Neuron (in vitro differentiated cells): ENCODE measurements around the gene METTL25.

ENCODE experiments used
- H2AFZ ChIP-seq: one replicate; pipeline ENCODE4 v1.6.1; 2013; ENCODE audit warnings: low read depth, mild to moderate bottlenecking, inconsistent platforms, low read length, moderate library complexity
- H3K27me3 ChIP-seq: one replicate; pipeline ENCODE4 v1.6.1; 2013; ENCODE audit warnings: low read length; ENCODE audit not compliant: insufficient read depth
- H3K36me3 ChIP-seq: one replicate; pipeline ENCODE4 v1.6.1; 2013; ENCODE audit warnings: low read length; ENCODE audit not compliant: insufficient read depth
- H3K4me1 ChIP-seq: one replicate; pipeline ENCODE4 v1.6.1; 2013; ENCODE audit warnings: low read length; ENCODE audit not compliant: insufficient read depth
- H3K4me3 ChIP-seq: 2 replicates; pipeline ENCODE4 v1.5.1; 2013; ENCODE audit warnings: mild to moderate bottlenecking, low read length, moderate library complexity
- H3K9me3 ChIP-seq: one replicate; pipeline ENCODE4 v1.6.1; 2013; ENCODE audit warnings: low read length

METTL25 gene

DNA sequence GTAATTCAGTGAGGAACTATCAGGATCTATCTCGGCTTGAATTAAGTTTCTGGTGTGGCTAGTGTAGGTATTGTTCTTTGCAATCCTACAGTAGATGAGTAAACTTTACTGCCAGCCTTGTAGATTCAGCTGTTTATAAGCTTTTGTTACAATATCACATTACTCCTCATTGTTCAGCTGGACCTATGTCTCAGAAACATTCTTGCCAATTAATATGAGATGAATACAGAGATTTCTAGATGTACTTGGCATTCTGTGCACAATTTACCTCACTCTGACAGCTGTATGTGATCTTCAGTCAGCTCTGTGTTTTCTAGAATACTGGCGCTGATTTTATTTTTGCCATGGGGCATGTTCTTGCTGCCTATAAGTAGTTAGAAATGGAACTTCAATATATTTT is 55.7 kb downstream of the METTL25 start:
- H3K36me3 ChIP-seq, result no peaks in the 10 kb centered on the region

DNA sequence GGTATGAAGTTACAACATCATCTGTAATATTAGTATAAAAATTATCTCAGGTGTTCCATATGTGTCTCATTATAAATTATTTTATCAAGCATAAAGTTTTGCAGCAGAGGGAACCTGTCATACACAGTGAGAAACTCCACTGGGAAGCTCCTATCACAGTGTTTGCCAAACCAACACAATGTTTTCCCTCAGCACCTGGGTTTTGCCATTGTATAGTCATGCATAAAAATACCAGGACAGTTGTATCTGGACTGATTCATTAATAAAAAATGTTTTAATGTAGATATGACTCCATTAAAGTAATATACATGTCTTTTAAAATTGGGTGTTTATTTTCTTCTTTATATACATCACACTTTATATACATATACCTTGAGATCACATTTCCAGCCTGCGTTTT is 56.6 kb downstream of the METTL25 start:
- Histone ChIP-seq H3K4me1 (no peaks in the 10 kb centered on the region), H3K36me3 (no peaks in the 10 kb centered on the region), H3K4me3 (no peak overlapping the region), H2AFZ (no peak overlapping the region), H3K9me3 (no peaks in the 10 kb centered on the region), H3K27me3 (no peaks in the 10 kb centered on the region)

More for the DNA sequence above, 55.7 kb downstream of the METTL25 start:
- Histone ChIP-seq H3K4me3 (no peak overlapping the region), H3K27me3 (no peaks in the 10 kb centered on the region), H2AFZ (no peak overlapping the region), H3K9me3 (no peaks in the 10 kb centered on the region), H3K4me1 (no peaks in the 10 kb centered on the region)

DNA sequence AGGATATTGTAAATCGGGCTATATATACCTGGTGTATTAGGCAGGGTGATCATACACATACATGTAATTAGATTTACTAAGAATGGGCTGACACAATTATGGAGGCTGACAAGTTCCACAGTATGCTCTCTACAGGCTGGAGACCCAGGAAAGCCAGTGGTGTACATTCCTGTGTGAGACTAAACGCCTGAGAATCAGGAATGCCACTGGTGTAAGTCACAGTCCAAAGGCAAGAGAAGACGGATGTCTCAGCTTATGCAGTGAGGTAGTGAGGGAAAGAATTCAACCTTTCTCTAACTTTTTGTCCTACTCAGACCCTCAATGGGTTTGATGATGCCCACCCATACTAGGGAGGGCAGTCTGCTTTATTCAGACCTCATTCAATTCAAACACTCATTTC is 57.1 kb downstream of the METTL25 start:
- H3K9me3 ChIP-seq, result no peaks in the 10 kb centered on the region
- no peak overlapping the region for H2AFZ ChIP-seq
- no peaks in the 10 kb centered on the region for H3K4me1 ChIP-seq
- H3K27me3 ChIP-seq, result no peaks in the 10 kb centered on the region
- no peak overlapping the region for H3K4me3 ChIP-seq
- H3K36me3 ChIP-seq, result no peaks in the 10 kb centered on the region

- no peaks in the 10 kb centered on the region for H3K4me1 ChIP-seq
- no peaks in the 10 kb centered on the region for H3K36me3 ChIP-seq
- H3K27me3 ChIP-seq, result no peaks in the 10 kb centered on the region
- no peaks in the 10 kb centered on the region for H3K9me3 ChIP-seq
- H2AFZ ChIP-seq, result no peak overlapping the region
- no peak overlapping the region for H3K4me3 ChIP-seq
Measured at GRCh38 chr12:82425241-82425640, 66.9 kb downstream of the METTL25 start.

DNA sequence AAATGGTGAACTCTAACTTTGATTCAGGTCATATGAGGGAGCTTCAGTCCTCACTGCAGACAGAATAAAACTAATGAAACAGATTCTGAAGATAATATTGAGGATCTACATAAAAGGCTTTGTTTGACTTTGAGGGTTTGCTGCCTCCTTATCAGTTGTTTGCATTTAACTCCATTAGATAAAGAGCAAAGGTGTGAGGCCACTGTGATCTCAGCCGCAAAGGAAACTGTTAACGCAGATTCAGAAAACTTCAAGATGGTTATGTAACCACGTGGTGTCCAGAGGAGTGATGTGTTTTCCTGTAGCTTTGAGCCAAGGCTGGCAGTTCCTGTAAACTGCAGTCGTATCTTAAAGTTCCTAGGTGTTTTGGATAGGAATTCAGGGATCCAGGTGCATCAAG is 67.8 kb downstream of the METTL25 start:
- no peak overlapping the region for H2AFZ ChIP-seq
- H3K36me3 ChIP-seq, result no peaks in the 10 kb centered on the region
- H3K9me3 ChIP-seq, result no peaks in the 10 kb centered on the region
- H3K4me3 ChIP-seq, result no peak overlapping the region
- no peaks in the 10 kb centered on the region for H3K4me1 ChIP-seq
- H3K27me3 ChIP-seq, result no peaks in the 10 kb centered on the region

GRCh38 chr12:82426586-82426985 is 68.3 kb downstream of the METTL25 start:
- H2AFZ ChIP-seq, result no peak overlapping the region
- H3K4me1 ChIP-seq, result no peaks in the 10 kb centered on the region
- no peak overlapping the region for H3K4me3 ChIP-seq
- H3K9me3 ChIP-seq, result no peaks in the 10 kb centered on the region
- no peaks in the 10 kb centered on the region for H3K36me3 ChIP-seq
- H3K27me3 ChIP-seq, result no peaks in the 10 kb centered on the region

DNA sequence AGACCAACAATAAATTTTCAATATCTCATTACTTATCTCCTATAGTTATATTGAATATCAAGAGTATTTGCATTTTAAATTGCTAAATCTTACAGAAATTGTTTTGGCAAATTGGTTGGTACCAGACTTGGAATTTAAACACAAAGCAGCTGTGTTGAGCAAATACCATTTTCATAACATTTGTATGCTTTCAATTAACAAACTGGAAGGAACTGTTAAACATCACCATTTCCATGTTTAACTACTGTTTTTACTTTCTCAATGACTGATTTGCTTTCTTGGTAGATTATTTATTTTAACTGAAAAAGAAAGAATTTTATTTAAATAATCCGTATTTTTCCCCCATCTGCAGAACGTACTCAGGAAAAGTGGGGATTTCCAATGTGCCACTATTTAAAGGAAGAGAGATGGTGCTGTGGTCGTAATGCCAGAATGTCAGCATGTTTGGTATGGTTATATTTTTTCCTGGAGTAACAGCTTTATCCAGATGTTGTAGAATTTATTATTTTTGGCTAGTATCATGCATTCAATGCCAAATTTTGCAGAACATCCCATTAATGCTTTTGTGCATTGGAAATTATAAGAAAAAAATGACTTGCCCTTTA is 72.3 kb downstream of the METTL25 start:
- no peaks in the 10 kb centered on the region for H3K27me3 ChIP-seq

DNA sequence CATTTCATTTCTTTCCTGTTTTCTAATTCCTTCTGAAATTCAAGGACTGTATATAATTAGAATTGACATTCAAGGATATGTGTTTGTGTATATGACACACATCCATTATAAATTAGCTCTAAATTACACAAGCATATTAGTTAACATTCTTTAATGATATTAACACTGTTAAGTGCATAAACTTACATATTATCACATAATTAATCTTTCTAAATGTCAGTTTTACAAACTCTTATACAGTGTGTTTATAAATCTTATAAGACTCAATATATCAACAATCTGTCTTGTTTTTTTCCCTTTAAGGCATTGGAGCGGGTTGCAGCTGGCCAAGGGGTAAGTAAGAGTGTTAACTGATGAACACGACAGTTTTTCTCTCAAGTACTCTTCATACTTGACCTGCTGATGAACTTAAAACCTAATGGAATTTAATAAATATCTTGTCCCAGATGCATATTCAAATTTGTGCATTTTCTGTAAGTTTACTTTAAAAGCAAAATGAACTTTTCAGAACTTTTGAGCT is 76.1 kb downstream of the METTL25 start:
- Histone ChIP-seq H3K4me1 (no peaks in the 10 kb centered on the region), H3K36me3 (no peaks in the 10 kb centered on the region), H3K9me3 (no peaks in the 10 kb centered on the region), H3K27me3 (no peaks in the 10 kb centered on the region), H2AFZ (no peak overlapping the region), H3K4me3 (no peak overlapping the region)

More for the DNA sequence above, 72.3 kb downstream of the METTL25 start:
- H3K36me3 ChIP-seq, result no peaks in the 10 kb centered on the region
- no peak overlapping the region for H2AFZ ChIP-seq
- no peaks in the 10 kb centered on the region for H3K9me3 ChIP-seq
- H3K4me3 ChIP-seq, result no peak overlapping the region
- no peaks in the 10 kb centered on the region for H3K4me1 ChIP-seq

- Histone ChIP-seq H3K4me3 (no peak overlapping the region), H2AFZ (no peak overlapping the region), H3K9me3 (no peaks in the 10 kb centered on the region), H3K4me1 (no peaks in the 10 kb centered on the region), H3K27me3 (no peaks in the 10 kb centered on the region), H3K36me3 (peaks cover under 1% of the 10 kb centered on the region)
Measured at GRCh38 chr12:82436354-82436753, 78.0 kb downstream of the METTL25 start.

DNA sequence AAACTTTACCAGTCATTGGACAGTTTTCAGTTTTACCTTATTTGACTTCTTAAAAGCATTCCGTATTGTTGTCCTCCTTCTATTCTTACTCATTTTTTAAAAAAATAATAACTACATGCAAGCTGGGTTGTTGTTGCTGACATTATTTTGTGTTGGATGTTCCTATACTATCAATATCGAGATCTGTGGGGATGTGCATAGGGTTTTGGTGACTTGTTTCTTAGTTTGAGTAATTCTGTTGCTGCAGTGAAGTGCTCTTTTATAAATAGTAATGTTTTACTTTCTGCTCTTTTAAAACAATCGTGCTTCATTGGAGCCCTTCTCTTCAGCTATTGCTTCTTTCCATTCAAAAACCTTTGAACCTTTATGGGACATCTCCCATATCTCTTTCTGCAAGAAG is 79.4 kb downstream of the METTL25 start:
- H3K36me3 ChIP-seq, result peaks cover 2% of the 10 kb centered on the region
- H3K4me1 ChIP-seq, result no peaks in the 10 kb centered on the region

DNA sequence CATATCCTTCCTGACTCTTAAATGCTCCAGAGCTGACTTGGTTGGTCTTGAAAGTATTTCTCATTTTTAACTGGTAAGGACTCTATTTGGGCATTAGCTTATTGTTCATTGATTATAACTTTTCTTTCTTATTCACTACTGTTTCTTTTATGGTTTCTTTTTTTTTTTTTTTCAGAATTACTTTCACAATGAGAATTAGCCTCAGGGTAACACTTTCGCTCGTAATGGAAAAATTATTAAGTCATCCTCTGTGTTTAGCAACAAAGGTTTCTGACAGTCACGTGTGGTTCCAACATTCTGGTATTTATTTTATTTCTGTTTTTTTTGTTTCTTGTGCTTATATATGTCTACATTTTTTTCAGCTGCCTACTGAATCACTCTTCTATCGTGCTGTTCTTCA is 80.0 kb downstream of the METTL25 start:
- Histone ChIP-seq H3K4me1 (no peaks in the 10 kb centered on the region), H2AFZ (no peak overlapping the region), H3K9me3 (peaks cover 3% of the 10 kb centered on the region), H3K36me3 (peaks cover 2% of the 10 kb centered on the region), H3K4me3 (no peak overlapping the region), H3K27me3 (no peaks in the 10 kb centered on the region)

More for the DNA sequence above, 79.4 kb downstream of the METTL25 start:
- H3K4me3 ChIP-seq, result no peak overlapping the region
- H2AFZ ChIP-seq, result no peak overlapping the region
- peaks cover 3% of the 10 kb centered on the region for H3K9me3 ChIP-seq
- H3K27me3 ChIP-seq, result no peaks in the 10 kb centered on the region

GRCh38 chr12:82440885-82441284 is 82.6 kb downstream of the METTL25 start:
- peaks cover 2% of the 10 kb centered on the region for H3K36me3 ChIP-seq
- peaks cover 3% of the 10 kb centered on the region for H3K9me3 ChIP-seq
- no peaks in the 10 kb centered on the region for H3K27me3 ChIP-seq
- H3K4me3 ChIP-seq, result no peak overlapping the region
- no peak overlapping the region for H2AFZ ChIP-seq
- no peaks in the 10 kb centered on the region for H3K4me1 ChIP-seq

- no peaks in the 10 kb centered on the region for H3K27me3 ChIP-seq
Measured at GRCh38 chr12:82448911-82449578, 90.7 kb downstream of the METTL25 start.

More at GRCh38 chr12:82448911-82449578, 90.7 kb downstream of the METTL25 start:
- Histone ChIP-seq H3K4me1 (peaks cover 10% of the 10 kb centered on the region), H2AFZ (no peak overlapping the region), H3K9me3 (no peaks in the 10 kb centered on the region), H3K4me3 (no peak overlapping the region), H3K36me3 (no peaks in the 10 kb centered on the region)
